Stimulated activated CD4-positive, alpha-beta T cell treated with anti-CD3 and anti-CD28 coated beads, TNF-alpha, amount 100 ng/mL, for 4 hours (primary cell): Measurements from ENCODE around the gene SRSF3.
"Not testable (repeated sequence)": the region's sequence is repeated elsewhere in the genome, so short reads cannot be mapped to it uniquely, and the experiment has no call there.

Experiments used
- DNase-seq, 3 experiments: peaks; one replicate each; pipeline ENCODE4 v3.0.0-alpha.2; 2020; ENCODE audit warnings: low read depth in 3 of 3

The SRSF3 gene

DNA sequence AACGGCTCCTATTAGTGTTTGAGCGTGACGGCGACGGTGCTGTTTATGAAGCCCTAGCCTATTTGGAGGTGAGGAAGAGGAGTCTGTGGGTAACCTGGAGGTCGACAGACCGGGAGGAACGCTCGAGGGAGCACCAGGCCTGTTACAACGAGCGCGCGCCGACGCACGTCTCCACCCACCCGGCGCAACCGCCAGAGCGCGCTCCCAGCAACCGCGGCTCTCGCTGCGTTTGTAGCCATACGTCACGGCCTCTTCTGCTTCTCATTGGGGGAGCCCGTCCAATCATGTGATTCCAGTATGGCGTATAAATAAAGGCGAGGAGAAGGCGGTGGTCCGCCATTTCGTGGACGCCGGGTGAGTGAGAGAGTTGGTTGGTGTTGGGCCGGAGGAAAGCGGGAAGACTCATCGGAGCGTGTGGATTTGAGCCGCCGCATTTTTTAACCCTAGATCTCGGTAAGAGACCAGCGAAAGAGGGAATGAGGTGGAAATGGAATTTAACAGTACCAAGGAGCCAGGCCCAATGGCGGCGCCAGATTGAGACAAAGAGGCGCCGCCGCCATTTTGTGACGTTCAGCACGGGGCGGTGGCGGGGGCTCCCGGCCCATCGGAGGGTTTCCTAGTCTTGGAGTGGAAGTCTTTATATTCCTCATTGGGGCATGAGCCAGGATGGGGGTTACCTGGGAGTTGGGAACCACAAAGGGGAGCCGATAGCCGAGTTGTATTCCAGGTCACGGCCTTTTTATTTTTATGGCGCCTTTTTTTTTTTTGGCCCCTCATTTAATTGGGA lies at the start of gene SRSF3:
TSS of gene SRSF3 (plus strand) at position 334 of the 787 bp plus-strand sequence. CDS start 2,401 bp downstream, outside the sequence.
- peak; percentile 81 to 91 (median 88) for DNase-seq

DNA sequence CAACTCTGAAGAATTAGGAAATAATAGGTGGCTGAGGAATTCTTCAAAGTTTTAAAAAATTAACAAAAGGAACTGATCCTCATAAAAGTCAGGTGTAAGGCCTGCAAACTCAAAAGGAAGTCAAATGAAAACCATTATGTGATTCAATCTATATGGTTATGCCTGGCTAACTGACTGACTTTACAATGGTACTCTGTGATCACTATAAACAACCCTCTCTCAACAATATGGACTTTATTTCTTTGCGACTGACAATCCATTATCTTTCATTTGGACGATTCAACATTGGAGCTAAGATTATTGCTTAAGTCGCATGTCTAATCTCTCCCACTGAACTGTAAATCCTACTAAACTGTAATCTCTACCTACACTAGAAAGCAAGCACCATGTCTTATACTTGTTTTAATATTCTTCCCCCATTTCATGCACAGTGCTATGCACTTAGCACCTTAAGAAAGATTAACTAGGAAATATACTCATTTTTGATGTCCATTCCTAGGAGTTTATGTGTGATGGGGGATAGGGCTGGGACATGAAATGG lies 48.3 kb upstream of the SRSF3 start:
- DNase-seq: no peak

DNA sequence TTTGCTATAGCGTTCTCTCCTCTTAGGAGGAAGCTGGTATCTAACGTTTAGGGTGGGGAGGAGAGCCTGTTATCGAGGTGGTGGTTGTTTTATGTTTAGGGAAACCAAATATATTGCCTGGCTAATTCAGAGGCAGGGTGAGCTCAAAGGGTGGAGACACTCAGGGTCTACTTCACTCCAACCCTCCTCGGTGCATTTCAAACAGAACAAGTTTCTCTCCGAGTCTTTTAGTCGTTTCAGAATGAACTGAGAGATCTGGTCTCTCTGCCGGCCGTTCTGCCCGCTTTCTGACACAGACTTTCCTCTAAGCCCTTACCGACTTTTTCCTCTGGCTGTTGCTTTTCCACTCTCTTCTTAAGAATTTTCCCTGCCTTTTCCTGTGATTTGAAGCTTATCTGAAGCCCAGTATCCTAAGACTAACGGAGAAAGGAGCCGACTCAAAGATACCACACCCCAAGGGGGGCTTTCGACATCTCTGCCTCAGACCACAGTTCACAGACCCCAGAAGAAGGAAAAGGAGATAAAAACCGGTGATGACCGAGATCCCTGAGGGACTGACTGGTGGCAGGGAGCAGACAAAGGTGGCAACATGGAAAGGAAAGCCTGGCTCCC lies 47.7 kb upstream of the SRSF3 start:
- DNase-seq: no peak

DNA sequence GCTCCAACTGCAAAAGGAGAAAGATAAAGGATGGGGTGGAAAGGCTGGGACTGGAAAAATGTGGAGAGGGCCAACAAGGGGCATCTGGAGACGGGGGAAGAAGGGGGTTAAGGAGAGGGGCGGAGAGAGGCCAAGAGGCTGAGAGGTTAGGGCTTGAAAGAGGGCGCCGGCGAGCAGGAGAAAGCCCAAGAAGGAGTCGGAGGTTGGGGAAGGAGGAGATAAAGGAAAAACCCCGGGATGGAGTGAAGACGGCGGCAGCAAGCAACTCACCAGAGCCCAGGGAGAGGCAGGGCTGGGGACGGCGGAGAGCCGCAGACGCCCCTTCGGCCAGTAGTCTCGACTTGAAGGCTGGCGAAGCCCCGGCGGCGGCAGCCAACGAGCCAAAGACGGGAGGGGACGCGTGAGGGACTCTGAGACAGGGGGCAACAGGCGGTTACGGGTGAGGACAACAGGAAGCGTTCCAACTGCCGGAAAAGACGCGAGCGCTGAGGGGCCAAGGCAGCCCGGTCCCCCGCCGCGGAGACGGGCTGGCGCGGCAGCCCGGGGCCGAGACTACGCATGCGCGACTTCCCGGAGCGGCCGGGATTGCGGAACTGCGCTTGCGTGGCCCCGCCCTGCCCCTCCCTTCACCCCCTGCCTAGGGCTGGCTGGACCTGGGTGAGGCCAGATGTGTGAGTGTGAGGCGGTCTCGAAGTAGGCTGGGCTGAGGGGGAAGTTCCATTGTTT lies 47.1 kb upstream of the SRSF3 start, which contains the start of gene STK38:
TSS of gene STK38 (minus strand) at position 560 of the 726 bp plus-strand sequence. CDS start 7,277 bp downstream, outside the sequence.
- DNase-seq: peak; percentile 86 to 92 (median 89)

DNA sequence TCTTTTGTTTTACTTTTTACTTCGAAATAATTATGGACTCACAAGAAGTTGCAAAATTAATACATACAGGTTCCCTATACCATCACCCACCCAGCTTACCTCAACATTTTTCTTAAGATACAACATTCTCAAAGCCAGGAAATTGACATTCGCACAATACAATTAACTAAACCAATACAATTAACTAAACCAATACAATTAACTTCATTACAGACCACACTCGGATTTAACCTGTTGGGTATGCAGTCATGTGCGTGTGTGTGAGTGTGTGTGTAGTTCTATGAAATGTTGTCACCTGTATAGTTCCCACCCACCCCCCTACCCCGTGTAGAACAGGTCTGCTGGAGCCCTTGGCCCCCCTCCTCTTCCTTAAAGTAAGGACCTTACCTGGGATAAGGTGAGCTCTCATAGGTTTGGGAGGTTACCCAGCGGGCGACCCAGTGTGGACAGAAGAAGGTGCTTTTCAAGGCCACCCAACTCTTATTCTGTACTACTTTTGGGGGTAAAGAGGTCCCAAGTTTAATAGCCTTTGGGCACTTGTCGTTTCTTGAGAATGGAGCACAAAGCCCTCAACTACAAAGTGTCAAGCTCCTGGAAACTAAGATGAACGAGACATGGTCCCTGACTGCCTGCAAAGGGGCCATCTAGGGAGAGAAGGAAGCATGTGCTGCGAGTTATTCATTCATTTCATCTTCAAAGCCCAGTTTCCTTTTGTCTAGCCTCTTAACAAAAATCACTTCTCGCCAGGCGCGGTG lies 46.3 kb upstream of the SRSF3 start:
- no peak for DNase-seq

DNA sequence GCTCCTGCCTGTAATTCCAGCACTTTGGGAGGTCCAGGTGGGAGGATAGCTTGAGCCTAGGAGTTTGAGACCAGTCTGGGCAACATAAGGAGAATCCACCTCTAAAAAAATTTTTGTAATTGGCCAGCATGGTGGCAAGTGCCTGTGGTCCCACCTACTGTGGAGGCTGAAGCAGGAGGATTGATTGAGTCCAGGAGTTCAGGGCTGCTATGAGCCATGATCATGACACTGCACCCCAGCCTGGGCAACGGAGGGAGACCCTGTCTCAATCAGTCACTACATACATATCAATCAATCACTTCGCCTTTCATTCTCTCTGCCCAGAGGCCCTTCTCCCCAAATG lies 45.8 kb upstream of the SRSF3 start:
- no peak for DNase-seq

DNA sequence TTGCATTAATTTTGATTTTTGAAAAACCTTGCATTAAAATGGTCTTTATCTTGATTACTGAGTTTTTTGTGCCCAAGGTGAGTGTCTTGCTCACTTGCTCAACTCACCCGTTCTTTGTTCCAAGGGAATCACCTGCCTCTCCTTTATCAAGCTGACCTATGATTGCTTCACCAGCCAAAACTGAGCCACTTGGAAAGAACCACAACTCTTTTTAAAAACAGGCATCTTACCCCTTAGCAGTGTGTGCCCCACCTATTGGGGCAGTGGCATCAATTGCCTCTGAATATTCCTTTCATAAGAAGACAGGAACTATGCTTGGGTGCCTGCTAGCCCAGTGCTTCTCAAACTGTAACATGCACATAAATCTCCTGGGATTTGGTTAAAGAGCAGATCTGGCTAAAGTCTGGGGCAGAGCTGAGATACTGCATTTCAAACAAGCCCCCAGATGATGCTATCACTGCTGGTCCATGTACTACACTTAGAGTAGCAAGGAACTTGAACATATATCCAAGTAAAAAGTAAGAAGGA lies 43.6 kb upstream of the SRSF3 start:
- DNase-seq: no peak

DNA sequence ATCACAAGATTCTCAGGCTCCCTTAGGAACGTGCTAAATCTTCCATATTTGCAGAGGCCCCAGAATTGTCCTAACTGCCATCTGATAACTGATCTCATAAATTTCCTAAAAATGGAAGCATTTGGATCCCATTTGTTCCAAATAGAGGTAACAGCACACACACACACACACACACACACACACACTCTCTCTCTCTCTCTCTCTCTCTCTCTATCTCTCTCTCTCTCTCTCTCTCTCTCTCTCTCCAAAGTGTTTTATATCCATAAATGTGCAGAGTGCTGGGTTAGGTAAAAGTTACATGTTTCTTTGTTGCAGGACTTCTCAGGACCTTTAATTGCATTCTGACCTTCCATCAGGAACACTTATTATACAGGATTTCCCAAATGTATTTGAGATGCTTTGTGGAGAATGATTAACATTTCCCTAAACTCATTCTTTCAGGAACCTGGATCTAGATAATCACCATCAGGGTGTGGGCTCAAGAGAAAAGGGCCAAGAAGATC lies 38.4 kb upstream of the SRSF3 start:
- DNase-seq: no peak

DNA sequence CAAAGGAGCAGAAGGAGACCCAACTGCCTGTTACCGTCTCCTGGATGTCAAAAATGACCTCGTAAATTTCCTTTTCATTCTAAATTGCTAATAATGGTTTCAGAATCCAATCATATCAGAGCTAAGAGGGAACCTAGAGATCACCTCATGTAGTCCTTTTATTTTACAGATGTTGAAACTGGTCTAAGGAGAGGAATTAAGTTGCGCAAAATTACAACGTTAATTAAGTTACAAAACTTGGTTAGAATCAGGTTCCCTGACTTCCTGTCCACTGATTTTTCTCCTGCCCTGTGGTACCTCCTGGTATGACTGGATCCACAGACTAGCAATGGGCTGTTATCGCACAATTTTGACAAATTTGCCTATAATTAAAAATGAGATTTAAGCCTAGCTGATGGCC lies 37.9 kb upstream of the SRSF3 start:
- DNase-seq: no peak

DNA sequence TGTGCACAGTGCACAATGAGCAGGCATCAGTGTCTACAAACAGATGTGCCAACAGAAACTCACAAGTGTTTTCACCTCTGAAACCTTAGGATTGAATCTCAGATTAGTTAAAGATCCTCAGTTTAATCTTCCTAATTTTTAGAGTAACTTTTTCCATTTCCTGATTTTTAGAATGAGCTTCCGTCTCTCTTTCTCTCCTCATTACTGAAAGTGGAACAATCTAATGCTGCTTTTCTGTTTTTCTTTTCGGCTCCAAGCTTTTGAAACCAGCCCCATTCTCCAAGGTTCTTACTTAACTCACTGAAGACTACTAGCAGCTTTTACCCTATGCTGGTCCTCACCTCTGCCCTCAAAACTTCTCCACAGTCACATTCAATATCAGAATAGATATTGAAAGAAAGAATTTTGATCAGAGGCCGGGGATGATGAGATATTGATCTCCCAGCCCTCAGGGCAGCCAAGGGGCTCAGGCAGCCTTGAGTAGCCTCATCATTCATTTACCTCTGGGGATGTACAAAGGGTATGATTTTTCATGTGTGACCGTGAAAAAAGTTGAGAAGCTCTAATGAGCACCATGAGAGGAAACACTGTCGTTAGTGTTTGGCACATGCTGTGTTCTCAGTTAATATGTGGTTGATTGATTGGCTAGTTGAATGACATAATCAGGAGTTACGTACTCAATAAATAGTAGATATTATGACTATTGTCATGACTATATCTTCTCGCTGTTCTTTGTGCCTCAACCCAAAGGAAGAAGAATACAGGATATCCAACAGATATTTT lies 35.0 kb upstream of the SRSF3 start:
- no peak for DNase-seq

DNA sequence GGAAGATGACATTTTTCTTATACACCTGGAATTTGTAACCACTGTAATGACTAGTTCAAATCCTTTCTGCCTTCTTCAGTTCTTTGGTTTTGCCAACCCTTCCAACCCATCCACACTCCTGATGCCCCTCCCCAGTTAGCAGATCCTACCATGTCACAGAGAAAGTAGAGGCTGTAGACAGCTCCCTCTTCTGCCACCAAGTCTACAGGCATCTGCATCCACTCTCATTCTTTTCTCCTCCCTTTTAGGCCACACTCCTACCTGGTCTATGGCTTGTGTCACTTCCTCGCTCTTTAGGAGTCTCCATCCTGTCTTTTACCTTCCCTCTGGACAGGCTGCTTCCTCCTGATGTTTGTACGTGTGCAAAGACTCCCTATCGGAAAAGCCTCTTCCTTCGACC lies 33.3 kb upstream of the SRSF3 start:
- no peak for DNase-seq

DNA sequence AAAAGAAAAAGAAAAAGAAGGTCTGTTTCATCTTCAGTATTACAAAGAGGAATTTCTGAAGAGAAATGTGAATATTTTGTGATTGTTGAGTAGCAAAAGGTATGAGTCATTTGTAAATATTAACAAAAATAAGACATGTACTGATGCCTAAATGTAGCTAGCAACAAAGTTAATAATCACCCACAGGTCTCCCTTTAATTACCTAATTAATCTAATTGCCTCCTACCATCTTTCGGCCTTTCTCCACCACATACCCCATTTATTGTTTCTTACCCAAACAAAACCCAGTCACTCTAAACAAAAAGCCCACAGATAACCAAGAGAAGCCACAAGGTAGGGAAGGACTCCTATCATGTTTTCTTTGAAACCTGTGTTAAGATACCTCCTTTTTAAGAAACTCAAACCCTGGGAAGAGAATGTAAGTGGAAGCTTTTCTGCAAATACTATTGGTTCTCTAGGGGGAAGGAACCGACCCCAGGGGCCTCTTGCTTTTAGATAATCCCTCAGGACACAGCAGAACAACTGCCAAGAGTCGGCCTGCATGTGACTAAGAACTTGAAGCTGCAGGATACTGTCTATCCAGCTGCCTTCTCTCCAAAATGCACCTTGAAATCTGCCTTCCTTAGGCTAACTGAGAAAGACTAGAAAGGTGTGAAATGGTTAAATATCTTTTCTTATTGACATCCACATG lies 30.8 kb upstream of the SRSF3 start:
- DNase-seq: no peak

DNA sequence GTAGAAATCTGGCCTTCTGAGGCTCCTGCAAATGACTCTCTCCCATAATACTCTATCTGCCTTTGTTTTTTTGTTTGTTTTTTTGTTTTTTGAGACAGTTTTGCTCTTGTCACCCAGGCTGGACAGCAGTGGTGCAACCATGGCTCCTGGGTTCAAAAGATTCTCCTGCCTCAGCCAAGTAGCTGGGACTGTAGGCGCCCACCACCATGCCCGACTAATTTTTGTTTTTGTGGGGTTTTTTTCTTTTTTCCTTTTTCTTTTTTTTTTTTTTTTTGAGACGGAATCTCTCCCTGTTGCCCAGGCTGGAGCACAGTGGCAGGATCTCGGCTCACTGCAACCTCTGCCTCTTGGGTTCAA lies 30.3 kb upstream of the SRSF3 start:
- no peak for DNase-seq

DNA sequence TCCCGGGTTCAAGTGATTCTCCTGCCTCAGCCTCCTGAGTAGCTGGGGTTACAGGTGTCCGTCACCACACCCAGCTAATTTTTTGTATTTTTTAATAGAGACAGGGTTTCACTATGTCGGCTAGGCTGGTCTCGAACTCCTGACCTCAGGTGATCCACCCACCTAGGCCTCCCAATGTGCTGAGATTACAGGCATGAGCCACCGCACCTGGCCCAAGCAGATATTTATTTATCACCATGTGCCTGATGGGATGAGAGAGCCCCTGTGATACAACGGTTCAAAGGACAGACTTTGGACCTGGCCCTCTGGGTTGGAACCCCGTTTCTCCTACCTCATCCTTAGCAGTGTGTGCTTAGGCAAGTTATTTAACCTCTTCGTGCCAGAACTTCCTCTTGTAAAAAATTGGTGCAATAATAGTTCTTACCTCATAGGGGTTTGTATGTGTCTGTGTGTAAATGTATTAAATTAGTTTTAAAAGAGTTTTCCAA lies 27.7 kb upstream of the SRSF3 start:
- DNase-seq: no peak

DNA sequence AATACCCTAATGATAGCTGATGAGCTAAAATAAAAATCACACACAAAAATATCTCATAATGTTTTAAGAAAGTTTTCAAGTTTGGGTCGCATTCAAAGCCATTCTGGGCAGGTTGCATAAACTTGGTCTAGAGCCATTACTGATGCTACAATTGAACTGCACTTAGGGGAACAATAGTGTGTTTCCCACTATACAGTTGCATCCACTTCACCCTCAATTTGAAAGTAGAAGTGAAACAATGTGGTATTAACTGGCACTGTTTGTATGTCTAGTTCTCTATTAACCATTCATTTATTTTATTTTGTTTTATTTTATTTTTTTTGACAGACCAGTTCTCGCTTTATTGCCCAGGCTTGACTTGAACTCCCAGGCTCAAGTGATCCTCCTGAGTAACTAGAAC lies 23.9 kb upstream of the SRSF3 start:
- no peak for DNase-seq

DNA sequence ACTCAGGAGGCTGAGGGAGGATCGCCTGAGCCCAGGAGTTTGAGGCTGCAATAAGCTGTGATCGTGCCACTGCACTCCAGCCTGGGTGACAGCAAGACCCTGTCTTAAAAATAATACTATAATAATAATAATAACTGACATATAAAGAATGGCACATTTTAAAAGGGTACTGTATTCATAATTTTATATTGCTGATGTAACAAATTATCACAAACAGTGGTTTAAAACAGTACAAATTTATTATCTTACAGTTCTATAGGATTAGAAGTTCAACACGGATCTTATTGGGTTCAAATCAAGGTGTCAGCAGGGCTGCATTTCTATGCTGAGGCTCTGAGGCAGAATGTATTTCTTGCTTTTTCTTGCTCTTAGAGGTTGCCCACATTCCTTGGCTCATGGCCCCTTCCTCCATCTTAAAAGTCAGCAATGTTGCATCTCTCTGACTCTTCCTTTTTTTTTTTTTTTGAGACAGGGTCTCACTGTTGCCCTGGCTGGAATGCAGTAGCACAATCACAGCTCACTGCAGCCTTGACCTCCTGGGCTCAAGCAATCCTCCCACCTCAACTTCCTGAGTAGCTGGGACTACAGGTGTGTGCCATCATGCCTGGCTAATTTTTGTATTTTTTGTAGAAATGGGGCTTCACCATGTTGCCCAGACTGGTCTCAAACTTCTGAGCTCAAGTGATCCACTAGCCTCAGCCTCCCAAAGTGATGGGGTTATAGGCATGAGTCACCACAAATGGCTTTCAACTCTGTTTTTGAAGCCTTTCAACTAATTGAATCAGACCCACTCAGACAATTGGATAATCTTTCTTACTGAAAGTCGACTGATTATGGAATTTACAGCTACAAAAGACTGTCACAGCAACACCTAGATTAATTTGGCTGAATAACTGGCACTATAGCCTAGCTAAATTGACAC lies 22.8 kb upstream of the SRSF3 start:
- DNase-seq: no peak

DNA sequence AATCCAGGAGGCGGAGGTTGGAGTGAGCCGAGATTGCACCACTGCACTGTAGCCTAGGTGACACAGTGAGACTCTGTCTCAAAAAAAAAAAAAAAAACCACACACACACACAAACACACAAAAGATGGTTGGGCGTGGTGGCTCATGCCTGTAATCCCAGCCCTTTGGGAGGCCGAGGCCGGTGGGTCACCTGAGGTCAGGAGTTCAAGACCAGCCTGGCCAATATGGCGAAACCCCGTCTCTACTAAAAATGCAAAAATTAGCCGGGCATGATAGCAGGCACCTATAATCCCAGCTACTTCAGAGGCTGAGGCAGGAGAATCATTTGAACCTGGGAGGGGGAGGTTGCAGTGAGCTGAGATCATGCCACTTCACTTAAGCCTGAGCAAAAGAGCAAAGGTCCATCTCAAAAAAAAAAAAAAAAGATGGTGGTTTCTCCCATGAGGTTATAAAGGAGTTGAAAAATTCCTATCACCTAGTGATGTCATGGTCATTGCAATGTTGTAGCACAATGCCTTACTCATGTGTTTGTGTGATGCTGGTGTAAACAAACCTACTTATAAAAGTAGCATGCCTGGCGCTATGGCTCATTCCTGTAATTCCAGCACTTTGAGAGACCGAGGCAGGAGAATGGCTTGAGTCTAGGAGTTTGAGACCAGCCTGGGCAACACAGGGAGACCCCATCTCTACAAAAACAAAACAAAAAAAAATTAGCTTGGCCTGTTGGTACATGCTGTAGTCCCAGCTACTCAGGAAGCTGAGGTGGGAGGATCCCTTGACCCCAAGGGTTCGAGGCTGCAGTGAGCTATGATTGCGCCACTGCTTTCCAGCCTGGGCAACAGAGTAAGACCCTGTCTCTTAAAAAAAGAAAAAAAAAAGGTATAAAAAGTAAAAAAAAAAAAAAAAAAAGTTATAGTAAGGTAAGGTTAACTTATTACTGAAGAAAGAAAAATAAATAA lies 21.5 kb upstream of the SRSF3 start:
- DNase-seq: not testable (repeated sequence)

DNA sequence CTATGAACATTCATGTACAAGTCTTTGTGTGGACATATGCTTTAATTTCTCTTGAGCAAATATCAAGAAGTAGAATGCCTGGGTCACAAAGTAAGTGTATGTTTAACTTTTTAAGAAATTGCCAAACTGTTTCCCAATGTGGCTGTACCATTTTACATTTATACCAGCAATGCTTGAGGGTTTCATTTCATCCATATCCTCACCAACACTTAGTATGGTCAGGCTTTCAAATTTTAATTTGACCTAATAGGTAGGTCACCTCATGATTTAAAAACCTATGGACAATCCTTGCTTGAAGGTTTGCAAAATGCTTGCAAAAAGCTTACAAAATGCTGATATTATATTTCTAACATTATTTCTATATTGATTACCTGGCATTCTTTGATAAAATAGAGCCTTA lies 19.5 kb upstream of the SRSF3 start:
- DNase-seq: no peak
